Activated CD4-positive, alpha-beta T cell treated with anti-CD3 and anti-CD28 coated beads for 4 hours (primary cell): ENCODE measurements around the gene SYT8.
"Not testable (repeated sequence)": the region's sequence is repeated elsewhere in the genome, so short reads cannot be mapped to it uniquely, and the experiment has no call there.

Experiments
- DNase-seq, 2 donors: peaks; one replicate each; pipeline ENCODE4 v3.0.0-alpha.2; 2020

The SYT8 gene

DNA sequence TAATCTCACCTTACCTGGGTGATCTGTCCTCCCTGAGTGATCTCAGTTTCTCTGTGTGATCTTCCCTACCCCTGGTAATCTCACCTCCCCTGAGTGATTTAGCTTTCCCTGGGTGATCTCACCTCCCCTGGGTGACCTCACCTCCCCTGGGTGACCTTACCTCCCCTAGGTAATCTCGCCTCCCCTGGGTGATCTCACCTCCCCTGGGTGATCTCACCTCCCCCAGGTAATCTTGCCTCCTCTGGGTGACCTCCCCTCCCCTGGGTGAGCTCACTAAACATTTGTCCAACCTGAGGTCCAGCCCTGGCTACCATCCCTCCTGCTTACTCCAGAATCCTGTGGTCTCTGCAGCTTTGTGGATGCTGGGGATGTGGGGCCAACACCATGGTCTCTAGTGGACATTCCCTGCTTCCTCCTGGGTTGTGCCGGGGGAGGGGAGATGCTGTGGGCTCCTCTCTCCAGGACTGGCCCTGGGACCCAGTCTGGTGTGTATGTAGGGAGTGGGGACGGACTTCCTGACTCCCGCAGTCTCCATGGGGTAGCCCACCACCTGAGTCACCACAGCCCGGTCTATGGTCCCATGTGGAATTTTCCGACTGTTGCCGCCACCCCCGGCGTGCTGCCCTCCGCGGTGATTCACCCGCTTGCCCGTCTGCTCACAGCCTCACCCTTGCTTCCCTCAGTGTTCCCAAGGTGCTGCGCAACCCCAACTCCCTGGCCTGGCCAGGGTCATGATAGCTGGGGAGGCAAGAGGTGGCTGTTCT is 28.0 kb downstream of the SYT8 start:
- DNase-seq: no peak

DNA sequence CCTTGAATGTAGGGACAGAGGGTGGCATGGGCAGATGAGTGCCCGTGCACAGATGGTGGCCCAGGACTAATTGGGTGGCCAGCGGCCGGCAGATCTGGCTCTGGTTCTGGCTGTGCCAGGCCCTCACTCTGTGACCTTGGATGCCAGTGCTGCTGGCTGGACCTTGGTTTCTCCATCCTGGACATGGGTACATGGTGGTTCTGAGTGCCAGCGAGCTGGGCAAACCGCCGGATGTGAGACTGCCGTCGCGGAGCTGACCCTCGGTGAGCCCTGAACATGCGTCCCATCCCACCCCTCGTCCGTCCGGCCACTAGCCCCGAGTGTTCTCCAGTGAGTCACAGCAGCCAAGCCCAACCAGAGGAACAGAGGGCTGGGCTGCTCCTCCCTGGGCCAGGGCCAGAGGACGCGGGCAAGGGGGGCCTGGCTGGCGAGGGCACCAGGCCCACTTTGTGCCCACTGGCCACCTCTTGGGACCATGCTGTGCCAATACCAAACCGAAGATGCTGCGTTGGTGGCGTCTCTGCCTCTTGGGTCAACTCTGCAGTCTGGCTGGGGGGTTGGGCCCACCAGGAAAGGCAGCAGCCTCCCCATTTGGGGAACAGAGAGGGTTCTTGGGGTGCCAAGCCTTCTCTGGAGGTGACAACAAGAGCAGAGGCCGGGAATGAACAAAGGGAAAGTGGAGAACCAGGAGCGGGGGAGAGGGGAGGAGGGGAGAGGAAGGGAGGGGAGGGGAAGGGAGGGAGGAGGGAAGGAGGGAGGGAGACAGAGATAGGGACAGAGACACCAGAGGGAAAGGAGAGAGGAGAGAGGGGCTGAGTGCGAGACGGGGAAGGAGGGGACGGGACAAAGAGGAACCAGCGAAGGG is 28.8 kb downstream of the SYT8 start:
- DNase-seq: no peak

DNA sequence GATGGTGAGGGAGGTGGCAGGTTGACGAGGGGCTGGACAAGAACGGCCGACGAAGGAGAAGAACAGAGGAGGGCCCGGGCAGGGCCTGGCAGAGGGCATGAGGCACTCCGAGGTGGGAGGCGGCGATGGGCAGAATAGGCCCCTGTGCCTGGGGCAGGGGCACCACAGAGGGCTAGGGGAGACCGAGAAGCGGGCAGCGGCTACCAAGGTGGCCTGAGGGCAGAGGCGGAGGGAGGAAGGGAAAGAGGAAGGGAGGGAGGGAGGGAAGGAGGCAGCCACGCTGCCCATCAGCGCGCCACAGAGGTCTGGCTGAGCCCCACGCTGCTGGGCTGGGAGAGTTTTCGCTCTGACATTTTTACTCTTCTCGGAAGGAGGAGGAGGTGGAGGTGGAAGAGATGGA is 29.4 kb downstream of the SYT8 start:
- DNase-seq: no peak

DNA sequence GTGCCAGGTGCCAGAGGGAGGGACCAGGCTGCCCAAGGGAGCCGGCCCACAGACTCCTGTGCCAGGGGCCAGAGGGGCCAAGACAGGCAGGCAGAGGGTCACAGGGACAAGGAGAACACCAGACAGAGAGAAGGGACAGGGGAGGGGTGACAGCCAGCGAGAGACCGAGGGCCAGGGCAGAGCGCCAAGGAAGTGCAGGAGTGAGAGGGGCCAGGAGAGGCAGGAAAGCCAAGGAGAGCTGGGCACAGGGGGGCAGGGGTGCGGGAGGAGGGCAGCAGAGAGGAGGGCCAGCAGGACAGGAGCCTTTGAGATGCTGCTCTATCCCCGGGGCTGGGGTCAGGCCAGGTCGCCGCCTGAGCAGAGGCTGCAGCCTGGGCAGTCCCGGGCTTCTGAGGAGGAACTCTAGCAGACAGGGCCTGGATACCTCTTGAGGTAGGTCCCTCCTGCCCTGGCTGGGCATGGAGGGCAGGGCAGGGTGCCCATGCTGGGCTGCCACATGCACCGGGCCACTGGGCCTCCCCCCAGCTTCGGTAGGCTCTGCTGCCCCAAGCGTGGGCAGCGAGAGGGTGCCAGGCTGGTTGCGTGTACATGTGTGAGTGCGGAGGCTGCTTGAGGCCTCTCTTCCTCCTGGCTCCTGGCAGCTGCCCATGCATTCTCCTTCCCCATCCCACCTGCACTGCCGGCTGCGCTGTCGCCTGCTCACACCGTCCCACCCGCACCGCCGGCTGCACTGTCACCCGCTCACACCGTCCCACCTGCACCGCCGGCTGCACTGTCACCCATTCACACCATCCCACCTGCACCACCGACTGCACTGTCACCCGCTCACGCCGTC is 30.3 kb downstream of the SYT8 start:
- DNase-seq: no peak

DNA sequence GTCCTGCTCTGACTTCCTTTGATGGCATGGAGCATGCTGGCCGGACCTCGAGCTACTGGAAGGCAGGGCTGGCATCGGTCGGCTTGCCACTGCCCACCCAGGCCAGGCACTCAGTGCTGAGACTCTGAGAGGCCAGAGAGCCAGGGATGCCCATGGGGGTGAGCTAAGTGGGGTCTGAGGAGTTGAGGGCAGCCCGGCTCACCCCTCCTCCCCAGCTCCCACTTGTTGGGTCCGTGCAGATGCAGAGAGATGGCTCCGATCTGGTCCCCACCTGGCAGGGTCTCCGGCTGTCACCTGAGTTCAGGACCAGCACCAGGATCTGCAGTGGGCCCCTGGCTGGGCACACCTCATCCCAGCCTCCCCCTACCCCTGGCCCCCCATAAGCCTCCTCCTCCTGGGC is 31.4 kb downstream of the SYT8 start:
- DNase-seq: no peak

DNA sequence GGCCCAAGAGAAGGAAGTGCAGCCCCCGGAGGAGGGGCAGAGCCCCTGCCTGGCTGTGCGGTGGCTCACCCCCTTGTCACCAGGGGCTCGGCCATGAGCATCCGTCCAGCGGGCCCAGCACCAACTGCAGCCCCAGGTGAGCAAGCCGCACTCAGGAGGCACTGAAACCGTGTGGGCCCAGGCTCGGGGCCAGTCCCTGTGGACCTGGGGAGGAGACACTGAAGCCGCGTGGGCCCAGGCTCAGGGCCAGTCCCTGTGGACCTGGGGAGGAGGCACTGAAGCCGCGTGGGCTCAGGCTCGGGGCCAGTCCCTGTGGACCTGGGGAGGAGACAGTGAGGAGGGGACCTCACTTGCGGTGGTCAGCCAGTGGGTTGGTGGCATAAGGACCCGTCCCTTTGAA is 32.0 kb downstream of the SYT8 start:
- DNase-seq: no peak

DNA sequence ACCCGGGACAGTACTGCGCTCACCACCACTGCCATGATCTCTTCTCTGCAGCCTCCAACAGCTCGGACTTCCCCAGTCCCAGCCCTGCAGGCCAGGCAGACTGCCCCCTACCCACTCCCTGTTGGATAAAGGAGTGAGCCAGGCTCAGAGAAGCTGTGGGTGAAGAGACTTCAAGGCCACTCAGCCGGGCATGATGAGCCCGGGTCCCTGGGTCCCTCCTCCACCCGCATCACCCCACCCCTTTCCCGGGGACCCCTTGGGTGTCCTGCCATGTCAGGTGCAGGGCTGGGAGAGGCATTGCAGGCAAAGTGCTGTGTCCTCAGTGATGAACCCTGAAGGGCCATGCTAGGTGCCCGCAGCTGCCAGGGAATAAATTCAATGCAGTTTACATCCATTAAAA is 32.6 kb downstream of the SYT8 start:
- no peak for DNase-seq

DNA sequence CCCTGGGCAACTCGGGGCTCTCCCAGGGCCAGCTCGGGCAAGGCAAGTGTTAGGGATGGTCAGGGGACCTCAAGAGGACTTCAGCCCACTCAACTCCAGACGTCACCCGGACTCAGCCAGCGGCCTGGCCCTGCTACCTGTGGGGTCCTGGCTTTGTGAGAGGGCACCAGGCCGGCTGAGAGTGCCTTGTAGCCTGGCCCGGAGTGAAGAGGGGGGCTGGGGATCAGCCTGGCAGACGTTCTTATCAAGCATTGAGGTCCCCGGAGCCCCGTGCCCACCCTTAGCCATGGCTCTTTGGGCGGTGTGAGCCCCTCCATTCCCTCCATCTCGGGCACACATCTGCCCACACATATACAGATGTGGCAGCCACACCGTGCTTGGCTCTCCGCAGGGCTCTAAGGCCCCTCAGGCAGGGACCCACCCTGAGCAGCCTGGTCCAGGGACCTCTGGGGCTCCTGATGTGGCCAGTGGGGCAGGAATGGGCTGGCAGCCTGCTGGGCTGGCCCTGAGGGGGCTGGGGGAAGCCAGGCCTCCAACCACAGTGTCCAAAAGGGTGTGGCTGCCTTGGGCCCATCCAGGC is 33.4 kb downstream of the SYT8 start:
- DNase-seq: no peak

DNA sequence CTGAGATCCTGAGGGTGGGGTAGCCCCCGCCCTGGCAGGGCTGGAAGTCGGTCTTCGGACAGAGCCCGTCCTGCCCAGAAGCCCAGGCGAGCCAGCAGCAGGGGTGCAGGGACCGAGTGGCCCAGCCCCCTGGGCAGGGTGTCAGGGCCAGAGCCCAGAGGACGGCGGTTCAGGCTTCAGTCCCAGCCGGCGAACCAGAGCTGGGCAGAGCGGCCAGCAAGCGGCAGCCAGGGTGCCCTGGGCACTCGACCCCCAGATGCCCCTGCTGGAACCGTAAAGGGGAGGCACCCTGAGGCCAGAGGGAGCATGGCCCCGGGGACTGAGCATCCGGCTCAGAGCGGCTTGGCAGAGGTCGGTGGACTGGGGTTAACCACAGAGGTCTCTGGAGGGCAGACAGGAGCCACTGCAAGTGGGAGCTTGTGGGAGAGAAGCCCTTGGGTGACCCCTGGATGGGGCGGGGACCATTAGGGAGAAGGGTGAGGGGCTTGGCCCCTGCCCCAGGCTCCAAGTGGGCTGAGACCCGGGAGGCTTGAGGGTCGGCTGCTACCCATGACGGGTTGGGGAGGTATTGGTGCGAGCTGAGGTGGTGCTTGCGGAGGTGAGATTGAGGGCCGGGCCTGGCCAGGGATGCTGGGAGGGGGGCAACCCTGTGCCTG is 34.0 kb downstream of the SYT8 start:
- no peak for DNase-seq

DNA sequence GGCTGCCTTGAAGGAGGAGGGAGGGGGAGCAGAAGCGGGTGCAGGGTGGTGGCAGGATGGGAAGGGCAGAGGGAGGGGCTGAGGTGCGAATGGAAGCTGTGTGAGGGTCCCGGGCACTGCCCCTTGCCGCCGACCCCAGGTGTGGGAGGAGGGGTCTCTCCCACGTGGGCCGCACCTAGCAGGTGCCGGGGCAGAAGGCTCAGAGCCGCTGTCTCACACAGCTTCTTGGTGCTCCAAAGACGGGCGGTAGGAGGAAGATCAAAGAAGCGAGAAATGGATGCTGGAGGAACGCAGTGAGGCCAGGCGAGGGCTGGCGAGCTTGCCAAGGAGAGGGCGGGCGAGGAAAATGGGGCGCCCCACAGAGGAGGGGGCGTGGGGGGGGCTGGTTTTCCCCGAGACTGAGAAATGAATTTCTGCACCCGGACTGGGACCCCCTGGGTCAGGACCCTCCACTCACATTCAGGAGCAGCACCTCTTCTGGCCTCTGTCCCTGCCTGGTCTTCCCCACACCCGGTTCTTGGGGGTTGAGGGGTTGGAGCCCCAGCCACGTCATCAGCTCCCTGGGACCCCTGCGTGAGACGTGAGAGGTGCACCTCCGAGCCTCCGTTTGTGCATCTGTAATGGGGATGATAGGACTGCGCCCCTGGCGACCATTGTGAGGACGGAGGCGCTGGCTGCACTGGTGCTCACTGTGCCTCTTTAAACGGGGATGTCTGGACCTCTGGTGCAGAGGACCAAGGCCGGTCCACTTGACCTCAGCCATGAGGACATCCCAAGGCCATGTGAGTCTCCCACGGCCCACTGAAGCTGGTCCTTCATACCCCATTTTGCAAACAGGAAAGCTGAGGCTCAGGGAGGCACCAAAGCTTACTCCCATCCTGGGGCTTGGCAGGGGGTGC is 34.9 kb downstream of the SYT8 start:
- no peak for DNase-seq

DNA sequence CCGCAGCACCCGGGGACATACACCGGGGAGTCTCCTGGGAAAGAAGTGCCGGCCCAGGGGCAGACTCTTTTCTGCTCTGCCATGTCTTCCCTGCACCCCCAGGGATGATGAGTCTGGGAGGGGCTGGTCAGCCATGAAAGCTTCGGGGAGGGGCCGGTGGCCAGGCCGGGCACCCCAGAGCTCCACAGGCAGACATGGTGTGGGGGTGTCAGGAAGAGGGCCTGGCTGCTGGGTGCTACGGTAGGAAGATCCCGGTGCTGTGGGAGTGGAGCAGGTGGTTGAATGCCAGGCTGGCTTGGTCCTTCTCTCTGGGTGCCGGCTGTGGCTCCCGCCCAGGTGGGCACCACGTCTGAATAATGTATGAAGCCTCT is 35.5 kb downstream of the SYT8 start:
- no peak for DNase-seq

DNA sequence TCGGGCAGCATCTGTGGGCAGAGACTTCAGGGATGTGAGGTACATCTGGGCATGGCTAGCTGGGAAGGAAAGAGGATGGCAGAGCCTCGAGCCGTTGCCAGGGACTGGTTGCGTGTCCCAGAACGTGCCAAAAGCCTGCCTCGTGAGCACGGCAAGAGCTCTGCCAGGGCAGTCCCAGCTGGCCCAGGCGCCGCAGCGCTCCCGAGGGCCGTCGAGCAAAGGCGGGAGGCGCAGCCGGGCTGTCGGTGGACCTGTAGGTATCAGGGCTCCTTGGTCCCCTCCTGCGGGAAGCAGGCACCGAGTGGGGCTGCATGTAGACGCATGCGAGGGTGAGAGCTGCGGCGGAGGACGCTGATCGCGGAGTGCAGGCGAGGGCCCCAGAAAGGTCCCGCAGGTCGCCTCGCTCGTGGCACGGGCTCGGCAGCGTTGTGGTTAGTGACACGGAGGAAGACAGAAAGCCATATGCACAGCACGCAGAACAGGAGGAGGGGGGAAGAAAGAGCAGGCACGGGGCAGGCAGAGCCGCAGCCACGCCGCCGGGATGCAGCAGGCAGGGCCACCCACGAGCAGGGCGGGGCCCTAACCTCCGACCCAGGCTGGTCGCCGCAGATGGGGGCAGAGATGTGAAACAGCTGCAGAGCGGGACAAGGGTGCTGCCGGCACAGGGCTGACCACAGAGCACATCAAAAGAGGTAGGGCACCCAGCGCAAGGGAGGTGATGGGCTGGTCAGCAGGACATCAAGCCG is 36.1 kb downstream of the SYT8 start:
- DNase-seq: no peak

DNA sequence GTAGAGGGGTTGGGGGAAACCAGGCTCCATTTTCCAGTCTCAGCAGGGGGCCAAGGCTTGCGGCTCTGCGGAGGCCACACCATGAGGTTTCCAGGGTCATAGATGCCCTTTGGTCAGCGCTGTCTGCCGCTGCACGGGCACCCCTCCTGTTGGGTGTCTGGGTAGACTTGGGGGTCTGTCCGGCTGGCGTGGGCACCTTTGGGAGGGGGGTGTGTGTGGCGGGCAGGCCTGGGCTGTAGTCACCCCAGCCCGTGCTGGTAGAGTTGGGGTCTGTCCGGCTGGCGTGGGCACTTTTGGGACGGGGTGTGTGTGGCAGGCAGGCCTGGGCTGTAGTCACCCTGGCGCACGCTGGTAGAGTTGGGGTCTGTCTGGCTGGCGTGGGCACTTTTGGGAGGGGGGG is 36.7 kb downstream of the SYT8 start:
- no peak for DNase-seq

DNA sequence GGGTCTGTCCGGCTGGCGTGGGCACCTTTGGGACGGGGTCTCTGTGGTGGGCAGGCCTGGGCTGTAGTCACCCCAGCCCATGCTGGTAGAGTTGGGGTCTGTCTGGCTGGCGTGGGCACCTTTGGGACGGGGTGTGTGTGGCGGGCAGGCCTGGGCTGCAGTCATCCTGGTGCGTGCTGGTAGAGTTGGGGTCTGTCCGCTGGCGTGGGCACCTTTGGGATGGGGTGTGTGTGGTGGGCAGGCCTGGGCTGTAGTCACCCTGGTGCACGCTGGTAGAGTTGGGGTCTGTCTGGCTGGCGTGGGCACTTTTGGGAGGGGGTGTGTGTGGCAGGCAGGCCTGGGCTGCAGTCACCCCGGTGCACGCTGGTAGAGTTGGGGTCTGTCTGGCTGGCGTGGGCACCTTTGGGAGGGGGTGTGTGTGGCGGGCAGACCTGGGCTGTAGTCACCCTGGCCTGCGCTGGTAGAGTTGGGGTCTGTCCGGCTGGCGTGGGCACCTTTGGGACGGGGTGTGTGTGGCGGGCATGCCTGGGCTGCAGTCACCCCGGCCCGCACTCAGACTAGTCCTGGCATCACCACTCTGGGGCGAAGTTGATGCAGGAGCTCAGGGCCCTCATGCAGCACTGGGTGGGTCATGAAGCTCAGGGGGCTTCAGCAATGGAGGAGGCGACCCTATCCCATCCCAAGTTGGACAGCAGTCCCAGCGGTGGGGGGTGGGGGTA is 37.6 kb downstream of the SYT8 start:
- no peak for DNase-seq

DNA sequence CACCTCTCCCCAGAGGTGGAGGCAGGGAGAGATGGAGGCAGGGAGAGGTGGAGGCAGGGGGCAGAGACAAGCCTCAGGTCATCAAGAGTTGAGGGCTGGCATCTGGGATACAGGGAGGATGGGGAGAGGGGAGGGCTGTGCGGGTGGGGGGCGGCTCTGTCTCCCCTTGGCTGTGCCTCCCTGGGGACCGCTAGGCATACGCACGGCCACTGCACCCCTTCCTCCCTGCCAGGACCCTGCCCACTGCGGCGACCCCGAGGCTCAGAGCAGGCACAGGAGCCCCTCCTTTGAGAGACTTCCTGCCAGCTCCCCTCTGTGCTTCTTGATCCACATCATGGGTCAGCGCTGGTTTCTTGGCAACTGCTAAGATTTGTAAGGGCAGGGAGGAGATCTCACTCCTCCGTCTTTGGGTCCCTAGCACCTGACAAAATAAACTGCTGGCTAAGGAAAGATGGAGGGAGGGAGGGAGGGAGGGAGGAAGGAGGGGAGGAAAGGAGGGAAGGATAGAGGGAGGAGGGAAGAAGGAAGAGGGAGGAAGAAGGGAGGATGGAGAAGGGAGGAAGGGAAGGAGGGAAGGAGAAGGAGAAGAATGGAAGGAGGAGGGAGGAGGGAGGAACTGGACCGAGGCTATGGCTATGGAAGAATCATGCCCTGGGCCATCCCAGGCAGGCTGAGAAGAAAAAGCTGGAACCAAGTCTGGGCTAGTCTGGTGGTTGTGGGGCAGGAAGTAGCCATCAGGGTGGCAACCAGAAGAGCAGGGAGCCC is 38.4 kb downstream of the SYT8 start:
- DNase-seq: no peak

DNA sequence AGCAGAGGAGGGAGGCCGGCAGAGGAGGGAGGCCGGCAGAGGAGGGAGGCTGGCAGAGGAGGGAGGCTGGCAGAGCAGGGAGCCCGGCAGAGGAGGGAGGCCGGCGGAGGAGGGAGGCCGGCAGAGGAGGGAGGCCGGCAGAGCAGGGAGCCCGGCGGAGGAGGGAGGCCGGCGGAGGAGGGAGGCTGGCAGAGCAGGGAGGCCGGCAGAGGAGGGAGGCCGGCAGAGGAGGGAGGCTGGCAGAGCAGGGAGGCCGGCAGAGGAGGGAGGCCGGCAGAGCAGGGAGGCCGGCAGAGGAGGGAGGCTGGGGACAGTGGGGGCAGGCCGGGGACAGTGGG is 39.0 kb downstream of the SYT8 start:
- DNase-seq: not testable (repeated sequence)

DNA sequence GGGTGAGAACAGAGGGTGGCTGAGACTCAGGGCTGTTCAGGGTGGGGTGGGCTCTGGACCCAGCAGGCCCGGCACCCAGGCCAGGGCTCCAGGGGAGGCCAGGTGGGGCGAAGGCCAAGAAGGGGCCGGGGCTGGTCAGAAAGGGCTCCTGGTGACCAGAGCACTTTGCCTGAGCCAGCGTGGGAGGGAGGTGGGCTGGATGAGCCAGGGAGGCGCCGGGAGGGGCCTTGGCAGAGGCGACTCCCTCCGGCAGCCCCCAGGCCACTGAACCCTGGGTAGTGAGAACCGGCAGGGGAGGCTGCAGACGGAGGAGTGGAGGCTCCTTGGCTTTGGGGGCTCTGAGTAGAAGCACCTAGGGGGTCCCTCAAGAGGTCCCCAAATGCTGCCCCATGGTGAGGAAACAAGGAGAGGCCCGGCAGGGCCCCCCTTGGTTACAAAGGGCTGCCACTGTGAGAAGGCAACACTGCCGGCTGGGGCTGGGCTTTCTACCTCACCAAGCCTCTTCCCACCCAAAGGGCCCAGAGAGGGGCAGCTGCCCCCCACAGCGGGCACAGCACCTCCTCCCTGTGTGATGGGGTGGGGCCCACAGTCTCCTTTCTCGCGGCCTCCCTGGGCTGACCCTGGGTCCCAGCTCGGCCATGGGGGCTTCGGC is 39.8 kb downstream of the SYT8 start:
- DNase-seq: not testable (repeated sequence)

DNA sequence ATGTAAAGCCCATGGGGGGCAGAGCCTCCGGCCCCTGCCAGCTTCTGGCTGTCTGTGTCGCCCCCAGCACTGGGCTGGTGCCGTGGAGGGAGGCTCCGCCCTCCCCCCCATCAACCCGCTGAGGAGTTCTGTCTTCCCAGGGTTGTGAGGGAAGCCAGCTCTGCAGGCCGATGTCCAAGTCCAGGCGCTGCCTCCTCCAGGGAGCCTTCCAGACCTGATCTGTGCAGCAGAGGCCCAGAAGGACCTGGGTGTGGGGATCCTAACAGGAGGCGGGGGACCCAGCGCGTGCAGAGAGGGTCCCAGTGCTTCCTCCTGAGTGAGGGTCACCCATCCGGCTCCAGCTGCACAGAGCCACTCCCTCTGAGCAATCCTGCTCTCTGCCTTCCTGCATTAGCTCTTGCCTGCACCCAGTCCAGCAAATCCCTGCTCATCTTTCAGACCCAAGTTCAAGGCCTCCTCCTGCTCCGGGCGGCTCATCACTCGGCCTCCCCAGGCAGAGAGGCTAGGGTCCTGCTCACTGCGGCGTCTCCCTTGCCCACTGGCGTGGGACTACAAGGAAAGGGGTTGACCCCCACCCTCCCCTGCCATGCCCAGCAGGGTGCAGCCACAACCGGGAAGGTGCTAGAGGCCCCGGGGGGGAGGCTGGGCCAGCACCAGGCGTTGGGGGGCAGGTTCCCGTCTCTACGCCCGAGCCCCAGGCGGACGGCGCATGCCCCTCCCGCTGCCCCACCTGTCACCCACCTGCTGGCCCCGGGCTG is 40.5 kb downstream of the SYT8 start:
- DNase-seq: no peak
